SW 1271 (cell line): ENCODE results near the gene TRPM3.

Source experiments
- DNase-seq, 2 experiments: peaks; one replicate each; lab custom pipeline; 2025; lab: John Stamatoyannopoulos, UW

TRPM3 gene

GRCh38 chr9:70553707-70554673 is 567.4 kb downstream of the TRPM3 start:
- DNase-seq, result no peak

- no peak for DNase-seq
Measured at GRCh38 chr9:70552561-70552960, 568.9 kb downstream of the TRPM3 start.

GRCh38 chr9:70551801-70552200 is 569.6 kb downstream of the TRPM3 start:
- no peak for DNase-seq

- no peak for DNase-seq
Measured at GRCh38 chr9:70551396-70551795, 570.0 kb downstream of the TRPM3 start.

- DNase-seq, result no peak
Measured at GRCh38 chr9:70549926-70550325, 571.5 kb downstream of the TRPM3 start.

- no peak for DNase-seq
Measured at GRCh38 chr9:70542311-70542931, 579.0 kb downstream of the TRPM3 start.

- DNase-seq, result no peak
Measured at GRCh38 chr9:70540016-70540415, 581.4 kb downstream of the TRPM3 start.

GRCh38 chr9:70539526-70539925 is 581.9 kb downstream of the TRPM3 start:
- no peak for DNase-seq

GRCh38 chr9:70539001-70539400 is 582.4 kb downstream of the TRPM3 start:
- no peak for DNase-seq

GRCh38 chr9:70537084-70537483 is 584.3 kb downstream of the TRPM3 start:
- DNase-seq, result no peak

GRCh38 chr9:70535546-70536323 is 585.7 kb downstream of the TRPM3 start:
- DNase-seq, result no peak

GRCh38 chr9:70534471-70534870 is 587.0 kb downstream of the TRPM3 start:
- DNase-seq, result no peak

GRCh38 chr9:70534061-70534460 is 587.4 kb downstream of the TRPM3 start:
- DNase-seq, result no peak

- DNase-seq, result no peak
Measured at GRCh38 chr9:70533492-70533891, 587.9 kb downstream of the TRPM3 start.

- DNase-seq, result no peak
Measured at GRCh38 chr9:70532716-70533115, 588.7 kb downstream of the TRPM3 start.

GRCh38 chr9:70531311-70531710 is 590.1 kb downstream of the TRPM3 start:
- no peak for DNase-seq

GRCh38 chr9:70530716-70531115 is 590.7 kb downstream of the TRPM3 start:
- DNase-seq, result no peak

- no peak for DNase-seq
Measured at GRCh38 chr9:70529833-70530232, 591.6 kb downstream of the TRPM3 start.

- DNase-seq, result no peak
Measured at GRCh38 chr9:70529377-70529776, 592.0 kb downstream of the TRPM3 start.

GRCh38 chr9:70526902-70527301 is 594.5 kb downstream of the TRPM3 start:
- no peak for DNase-seq

GRCh38 chr9:70525519-70525918 is 595.9 kb downstream of the TRPM3 start:
- no peak for DNase-seq

- DNase-seq, result no peak
Measured at GRCh38 chr9:70519912-70520724, 601.3 kb downstream of the TRPM3 start.
